Anterior cingulate cortex (tissue), 58 donors: ENCODE measurements around the gene RNLS.
A peak's percentile ranks its signal among the peaks of the same experiment; 100 is the strongest.

Experiments used
- DNase-seq, 58 donors: peaks; one replicate each; lab custom pipeline; 2025; lab: John Stamatoyannopoulos, UW

The RNLS gene

DNA sequence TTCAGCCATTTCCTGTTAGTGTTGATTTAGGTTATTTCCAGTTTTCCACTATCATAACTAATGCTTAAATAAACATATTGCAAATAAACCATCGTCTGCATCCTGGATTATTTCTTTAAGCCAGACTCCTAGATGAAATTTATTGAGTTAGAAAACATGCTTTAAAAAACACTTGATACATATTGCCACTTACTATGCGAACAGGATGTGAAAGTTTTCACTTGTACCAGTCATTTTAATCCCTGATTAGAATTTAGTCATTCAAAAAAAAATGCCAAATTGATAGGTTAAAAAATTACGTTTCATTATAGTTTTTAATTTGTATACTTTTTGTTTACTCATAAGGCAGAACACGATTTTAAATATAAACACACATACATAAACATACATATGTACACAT lies 309.6 kb downstream of the RNLS start:
- DNase-seq: no peak

DNA sequence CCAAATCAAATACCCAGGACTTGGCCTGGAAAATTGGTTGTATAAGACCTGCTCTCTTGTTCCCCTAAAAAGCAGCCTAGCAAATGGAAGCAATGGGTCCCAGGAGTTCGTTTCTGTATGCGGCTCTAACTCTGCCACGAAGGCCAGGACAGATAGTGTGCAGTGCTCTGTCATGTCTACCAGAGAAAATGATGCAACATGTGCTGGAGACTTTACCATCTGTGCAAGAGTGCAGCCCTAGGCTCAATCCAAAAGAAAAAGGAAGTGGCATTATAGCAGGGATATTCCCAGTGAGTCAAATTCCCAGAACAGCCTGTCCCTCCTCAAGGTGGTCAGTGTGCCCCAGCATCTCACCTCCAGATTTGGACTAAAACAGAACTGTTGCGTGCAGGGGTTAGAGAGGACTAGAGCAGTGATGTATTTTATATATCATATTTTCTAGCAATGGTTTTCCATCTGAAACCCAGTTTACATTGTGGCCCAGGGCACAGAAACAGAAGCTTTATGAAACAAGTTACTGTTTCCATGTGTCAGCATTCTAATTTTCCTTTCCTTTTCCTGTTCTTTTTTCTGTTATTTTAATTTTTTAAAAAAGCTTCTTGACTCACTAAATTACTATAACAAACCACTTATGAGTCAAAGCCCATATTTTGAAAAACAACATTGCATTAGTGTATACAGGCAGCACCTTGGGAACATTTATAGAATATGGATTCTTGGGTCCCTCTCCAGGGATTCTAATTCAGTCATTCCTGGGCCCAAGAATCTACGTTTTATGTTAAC lies 311.2 kb downstream of the RNLS start:
- peak in 1 of 58 donors; percentile 1 for DNase-seq

DNA sequence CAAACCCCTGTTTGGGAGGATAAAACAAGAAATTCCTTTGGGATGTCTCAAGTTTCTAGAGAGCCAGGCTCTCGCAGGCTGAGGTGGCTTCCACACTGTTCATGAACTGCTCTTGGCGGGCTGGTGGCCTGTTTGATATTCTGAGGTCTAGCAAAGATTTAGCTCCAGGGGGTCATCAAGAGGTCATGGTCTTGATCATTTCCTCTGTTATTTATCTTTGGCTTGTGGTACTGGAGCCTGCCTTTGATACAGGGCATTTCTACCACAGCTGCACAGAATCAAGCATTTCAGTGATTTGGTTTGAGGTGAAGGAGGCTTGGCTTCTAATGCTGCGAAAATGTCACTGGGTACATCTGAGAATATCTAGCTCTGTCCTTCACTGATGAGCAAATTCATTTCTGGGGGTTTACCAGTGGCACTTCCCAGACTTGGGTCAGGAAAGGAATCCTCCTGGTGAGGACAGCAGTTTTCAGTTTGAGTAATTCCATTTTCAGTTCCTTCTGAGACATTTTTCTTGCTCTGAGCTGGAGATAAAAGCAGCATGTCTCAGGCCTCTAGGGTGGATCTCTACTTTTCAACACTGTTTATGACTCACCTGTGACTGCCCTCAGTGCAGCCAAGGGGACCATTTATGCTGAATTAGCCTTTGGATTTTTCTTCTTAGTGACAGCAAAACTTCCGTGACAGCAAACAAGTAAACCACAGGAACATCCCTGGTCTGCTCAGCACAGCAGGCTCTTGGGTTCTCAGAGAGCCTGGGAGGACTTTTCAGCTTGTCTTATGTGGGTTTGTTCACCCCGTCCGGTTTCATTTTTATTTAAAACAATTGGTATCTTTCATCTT lies 312.0 kb downstream of the RNLS start:
- DNase-seq: peak in 1 of 58 donors; percentile 2

DNA sequence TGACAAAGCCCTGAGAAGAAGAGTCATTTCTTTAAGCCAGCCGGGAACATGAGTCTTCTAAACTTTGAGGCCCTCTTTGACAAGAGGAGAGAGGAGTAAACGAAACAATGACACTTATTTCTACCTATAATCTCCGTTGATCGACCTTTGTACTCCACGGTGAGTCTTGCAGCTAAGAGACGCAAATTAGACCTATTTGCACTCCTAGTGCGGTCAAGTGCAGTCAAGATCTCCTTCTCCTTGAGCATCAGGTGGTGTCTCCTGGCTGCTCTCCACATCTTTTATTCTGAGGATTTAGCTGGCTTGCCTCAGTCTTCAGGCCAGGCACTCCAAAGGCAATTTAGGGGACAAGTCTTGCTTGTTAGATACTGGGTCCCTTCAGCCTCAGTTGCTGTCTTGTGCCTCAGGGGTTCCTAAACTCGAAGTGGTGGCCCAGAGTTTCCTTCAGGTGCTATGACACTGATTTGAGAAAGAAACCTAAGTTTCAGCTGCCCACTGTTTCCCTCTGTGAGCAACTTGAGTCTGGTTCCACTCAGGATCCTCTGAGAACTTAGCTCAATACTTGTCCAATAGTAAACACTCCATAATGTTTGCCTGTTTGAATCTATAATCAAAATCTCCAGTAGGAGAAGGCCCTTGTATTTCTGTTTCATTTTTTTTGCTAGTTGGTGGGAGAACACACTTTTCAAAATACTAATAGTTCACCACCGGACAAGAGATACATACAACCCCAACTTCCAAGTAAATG lies 312.9 kb downstream of the RNLS start:
- DNase-seq: no peak

DNA sequence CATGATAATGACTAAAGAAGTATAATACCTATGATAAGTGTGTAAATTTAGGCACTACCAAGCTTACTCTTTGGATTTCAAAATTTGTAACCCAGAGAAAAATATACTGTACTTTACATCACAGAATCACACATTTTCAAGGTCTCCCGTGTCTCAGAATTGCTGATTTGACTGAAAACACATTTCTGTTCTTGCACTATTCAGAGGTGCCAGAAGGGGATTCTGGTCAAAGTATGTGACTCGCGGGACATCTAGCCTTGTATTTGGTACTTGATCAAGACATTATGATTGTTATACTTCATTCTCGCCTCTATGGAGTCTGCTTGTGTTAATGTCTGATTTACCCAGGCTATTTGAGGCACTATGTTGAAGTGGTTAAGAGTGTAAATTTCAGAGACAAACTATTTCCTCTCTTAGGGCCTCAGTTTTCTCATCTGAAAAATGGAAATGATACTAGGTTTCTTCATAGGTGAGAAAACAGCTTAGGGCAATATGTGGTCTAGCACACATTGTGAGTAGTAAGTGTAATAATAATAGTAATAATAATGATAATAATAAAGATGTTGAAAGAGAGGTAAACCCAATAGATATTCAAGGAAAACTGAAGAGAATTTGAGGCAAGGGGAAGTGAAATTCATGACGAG lies 320.4 kb downstream of the RNLS start:
- DNase-seq: no peak

DNA sequence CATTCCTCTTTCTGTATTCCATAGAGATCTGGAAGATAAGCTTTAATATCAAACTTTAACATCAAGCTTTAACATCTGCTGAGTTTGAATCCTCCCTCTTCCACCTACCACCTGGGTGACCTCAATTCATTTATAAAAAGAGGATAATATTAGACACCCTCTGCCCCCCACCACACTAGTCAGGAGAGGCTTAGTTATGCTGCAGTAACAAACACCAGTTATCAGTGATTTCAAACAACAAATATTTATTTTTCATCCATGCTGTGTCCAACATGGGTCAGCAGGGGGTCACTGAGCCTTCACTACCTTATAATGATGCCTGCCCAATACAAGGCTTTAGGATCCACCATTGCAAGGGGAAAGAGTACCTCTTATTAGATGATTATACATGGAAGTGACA lies 322.0 kb downstream of the RNLS start:
- no peak for DNase-seq

DNA sequence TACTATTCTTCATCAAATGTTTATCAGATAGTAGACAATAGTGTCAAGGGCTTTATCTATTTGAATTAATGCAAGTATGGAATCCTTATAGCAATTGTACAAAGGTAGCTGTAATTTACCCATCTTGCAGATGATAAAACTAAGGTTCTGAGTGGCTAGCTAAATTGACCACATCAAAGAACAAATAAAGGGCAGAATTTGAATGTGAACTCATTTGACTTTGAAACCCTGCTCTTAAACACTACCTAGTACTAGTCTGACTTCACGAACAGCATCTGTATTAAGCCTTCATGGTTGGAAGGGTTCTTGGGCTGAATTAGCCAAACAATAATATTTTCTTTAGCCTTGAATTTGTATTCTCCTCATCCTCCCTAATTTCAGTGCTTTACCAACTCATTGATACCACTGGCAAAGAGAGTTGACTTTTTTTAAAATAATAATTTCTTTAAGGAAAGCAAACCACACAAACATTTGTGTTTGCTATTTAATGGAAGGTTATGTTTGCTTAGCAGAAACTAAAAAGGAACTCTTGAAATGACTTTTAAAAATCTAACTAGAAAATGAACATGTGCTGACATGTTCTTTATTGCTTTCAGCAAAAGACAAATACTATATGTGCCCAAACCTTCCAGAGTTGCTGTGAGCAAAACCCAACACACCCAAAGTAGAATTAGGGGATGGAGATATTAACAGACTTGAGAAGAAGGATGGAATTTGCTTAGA lies 322.6 kb downstream of the RNLS start:
- DNase-seq: no peak

DNA sequence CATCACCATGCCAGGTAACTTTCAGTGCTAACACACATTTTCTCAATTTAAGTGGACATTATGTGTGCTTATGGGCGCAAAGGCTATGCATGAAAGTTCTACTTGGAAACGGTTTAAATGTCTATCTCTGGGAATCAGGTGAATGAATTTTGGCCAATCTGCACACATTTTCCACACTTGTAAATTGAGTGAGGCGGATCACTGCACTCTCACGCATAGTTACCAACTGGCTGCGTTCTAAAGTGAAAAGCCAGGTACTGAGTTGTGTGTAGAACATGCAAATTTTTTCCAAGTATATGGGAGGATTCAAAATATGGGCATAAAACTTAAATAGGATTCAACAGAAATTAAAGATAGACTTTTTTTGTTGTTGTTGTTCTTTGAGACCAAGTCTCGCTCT lies 323.7 kb downstream of the RNLS start:
- no peak for DNase-seq

DNA sequence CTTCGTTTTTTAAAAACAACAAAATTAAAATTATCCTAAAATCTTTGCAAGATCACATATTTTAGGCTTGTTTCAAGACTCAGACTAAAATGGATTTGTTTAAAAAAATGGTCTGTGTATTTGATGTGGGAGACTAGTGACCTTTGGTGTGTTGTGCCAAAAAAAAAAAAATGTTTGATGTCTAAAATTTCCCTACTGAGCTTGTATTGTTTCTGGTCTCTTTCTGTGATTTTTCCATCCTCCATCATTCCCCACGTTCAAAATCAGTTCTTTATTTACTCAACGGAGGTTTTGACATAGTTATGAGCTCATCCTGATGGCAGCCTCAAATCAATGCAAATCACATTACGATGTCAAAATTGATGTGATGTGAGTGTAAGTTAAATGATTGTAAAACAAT lies 326.2 kb downstream of the RNLS start:
- DNase-seq: no peak

DNA sequence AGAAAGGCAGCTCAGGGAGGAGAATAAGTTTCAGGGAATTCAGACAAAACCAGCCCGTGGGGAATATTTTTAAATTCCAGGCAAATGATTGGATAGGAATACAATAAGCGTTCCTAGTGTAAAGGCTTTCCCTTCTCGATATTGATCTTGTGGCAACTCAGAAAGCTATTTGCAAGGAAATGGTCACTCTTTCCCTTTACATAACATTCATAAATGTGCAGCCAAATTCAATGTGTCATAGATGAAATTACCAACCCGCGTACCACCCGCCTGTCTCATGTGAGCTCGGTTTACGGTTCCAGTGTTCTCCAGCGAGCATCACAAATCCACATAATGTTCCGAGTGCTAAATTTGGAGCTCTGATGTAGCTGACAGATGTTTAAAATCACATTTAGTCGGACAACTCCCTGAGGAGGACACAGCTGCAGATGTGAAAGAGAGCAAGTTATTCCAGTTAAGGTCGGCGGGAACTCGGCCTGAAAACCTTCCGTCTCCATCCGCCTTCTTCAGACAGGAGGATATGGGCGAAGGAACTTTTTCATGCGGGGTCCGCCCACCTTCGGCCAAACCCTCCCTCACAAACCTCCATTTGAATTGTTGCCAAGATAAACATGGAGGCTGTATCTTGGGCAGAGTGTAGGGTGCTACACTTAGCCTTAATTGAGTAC lies 327.0 kb downstream of the RNLS start:
- DNase-seq: no peak

DNA sequence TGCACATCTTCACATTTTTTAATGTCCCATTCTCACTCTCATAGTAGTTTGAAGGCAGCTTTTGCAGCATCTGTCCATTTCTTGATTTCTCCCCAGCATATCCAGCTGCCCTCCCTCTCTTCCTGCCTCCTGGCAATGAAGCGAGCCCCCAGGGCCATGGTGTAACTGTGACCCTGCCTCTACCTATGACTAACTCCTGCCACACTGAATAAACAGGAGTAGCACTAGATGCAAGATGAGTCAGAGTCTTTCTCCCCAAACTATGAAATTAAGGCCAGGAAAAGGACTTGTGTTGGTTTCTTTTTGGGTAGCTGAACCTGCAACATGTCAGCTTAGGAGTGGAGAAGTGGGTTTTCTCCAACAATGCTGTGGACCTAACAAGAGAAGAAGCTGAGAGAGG lies 329.0 kb downstream of the RNLS start:
- DNase-seq: no peak

DNA sequence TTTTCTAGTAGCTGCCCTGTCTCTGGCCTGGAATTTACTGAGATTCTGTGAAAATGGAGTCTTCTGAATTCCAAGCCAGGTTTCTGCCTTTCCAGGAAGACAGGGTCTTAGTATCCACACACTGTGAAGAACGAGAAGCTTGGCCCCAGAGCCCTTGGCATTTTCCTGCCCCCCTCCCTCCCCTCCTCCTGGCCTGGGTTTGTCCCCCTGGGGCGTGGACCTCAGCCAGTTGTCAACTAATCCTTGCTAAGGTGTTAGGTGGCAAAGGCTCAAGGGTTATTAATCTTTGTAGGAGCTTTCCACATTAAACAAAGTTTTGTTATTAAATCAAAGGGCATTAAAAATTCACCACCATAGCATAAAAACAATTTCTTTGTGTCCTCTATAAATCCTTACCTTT lies 329.5 kb downstream of the RNLS start:
- no peak for DNase-seq

DNA sequence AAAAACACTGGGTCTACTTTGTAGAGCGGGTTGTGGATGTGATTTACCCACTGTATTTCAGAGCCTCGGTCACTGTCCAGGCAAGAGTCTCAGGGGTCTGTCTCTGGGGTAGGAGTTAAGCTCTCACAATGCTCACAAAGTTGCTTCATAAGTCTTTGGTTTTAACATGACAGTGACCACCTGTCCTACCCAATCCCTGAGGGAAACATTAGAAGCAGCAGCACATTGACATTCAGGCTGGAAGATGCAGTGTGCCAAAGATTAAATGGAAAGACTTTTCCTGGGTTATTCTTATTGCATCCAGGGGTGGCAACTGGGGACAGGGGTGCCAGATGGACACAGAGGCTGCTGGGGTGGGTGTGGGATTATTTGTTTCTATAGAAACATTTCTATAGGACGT lies 330.0 kb downstream of the RNLS start:
- no peak for DNase-seq

DNA sequence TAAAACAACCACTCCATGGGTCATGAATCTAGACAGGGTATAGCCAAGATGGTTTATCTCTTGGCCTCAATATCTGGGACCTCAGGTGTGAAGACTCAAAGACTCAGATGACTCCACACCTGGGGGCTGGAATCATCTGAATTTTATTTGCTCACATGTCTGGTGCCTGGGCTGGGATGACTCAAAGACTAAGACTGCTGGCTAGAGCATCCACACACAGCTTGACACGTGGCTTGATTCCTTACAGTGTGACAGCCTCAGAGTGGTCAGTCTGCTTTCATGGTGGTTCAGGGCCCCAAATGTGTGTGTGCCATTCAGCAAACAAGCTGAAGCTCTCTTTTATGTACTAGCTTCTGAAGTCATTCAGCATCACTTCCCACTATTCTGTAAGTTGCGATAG lies 333.7 kb downstream of the RNLS start:
- DNase-seq: no peak

DNA sequence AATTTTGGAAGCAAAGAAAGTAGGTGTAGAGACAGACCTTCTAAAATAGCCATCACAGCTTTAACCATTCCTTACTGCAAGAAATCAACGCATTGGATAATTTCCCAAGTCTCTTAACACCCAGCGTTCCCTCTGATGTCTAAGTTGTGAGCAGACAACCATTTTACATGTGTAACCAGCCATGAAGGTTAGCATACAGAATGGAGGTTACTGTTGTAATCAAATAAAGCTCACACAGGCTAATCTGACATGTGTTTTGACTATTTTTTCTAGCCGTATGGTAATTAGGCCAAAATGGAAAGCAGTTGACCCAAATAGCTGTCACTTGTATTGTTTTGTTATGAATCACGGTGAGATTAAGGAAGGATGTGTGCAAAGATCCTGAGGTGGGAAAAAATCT lies 336.4 kb downstream of the RNLS start:
- DNase-seq: no peak

DNA sequence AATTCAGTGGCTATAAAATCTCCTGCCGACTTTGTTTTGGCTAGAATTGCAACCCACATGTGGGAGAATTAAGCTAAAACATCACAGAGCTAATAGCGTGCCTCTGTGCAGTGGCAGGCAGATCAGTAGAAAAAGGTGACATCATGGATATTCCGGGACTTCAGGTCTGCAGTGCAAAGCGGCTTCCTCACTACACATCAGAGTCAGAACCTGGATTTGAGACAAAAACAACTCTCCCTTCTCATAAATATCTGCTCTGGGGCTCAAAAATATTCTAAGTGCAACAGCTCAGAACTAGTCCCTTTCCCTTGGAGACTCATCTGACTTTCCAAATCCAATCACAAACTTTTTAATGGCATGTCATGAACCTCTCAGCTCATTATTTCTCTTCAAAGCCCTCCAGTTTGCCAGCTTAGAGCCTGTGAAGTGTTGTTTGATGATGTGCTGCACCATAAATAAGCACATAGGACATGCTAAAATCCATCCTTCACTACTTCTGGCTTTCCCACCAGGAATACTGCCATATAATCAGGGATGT lies 337.1 kb downstream of the RNLS start:
- peak in 1 of 58 donors; percentile 19 for DNase-seq

DNA sequence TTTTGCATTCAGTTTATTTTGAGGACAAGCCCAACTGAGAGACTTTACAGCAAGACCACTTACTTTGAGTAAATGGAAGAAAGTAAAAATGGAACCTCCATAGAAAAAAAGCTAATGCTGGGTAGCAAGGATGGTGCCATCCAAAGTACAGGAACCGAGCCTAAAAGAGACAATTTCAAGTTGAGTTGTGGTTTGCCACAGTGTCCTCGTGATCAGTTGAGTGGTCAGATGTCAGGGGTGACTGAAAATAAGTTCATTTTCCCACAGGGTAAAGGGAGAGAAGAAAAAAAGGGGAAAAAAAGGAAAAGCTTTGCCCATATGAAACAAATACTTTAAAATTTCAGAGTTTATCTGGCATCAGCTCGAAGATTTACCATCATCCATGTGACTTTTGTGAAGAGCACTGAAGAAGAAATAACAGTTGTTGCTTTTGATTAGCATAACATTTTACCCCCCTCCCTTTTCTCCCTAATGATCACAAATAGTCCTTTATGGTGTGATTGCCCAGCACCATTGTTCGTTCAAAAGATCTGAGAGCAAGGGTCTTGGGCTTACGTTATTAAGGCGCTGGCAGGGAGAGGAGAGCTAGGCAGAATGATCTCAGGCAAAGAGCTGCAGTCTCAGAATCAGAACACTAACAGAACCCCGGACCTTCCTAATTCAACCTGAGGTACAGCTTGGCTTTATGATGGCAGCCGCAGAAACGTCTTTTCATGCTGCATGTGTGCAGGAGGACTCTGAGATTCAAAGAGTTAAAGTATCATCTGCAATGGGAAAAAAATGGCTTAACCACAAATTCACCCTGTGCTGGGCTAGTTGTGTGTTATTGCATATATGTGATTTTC lies 338.1 kb downstream of the RNLS start:
- no peak for DNase-seq
